Type B pancreatic cell (in vitro differentiated cells): ENCODE measurements around the gene DYRK4. TPM values are rescaled to one million over a fixed set of nuclear protein-coding genes. Genes with fewer than 3 reads are reported as not detected.

ENCODE experiments used
- DNase-seq: peaks from one replicate; pipeline ENCODE4 v3.0.0; 2021; ENCODE audit warnings: mixed read lengths; ENCODE audit not compliant: unreplicated experiment; ENCODE audit errors: extremely low spot score
- H3K27ac Mint-ChIP-seq: 2 replicates; pipeline ENCODE4 v1.8.0; 2021; ENCODE audit warnings: mild to moderate bottlenecking, mixed read lengths
- H3K27me3 Mint-ChIP-seq: 2 replicates; pipeline ENCODE4 v1.8.0; 2021; ENCODE audit warnings: mixed read lengths
- H3K36me3 Mint-ChIP-seq: 2 replicates; pipeline ENCODE4 v1.8.0; 2021; ENCODE audit warnings: mixed read lengths
- H3K4me1 Mint-ChIP-seq: one replicate; pipeline ENCODE4 v1.8.0; 2021; ENCODE audit warnings: mixed read lengths; ENCODE audit not compliant: unreplicated experiment
- H3K4me3 Mint-ChIP-seq: 2 replicates; pipeline ENCODE4 v1.8.0; 2021; ENCODE audit warnings: mild to moderate bottlenecking, mixed read lengths
- H3K9me3 Mint-ChIP-seq: 2 replicates; pipeline ENCODE4 v1.8.0; 2021; ENCODE audit warnings: mixed read lengths
- CTCF ChIP-seq: fragments of 200-600 bp; sonication (generic); conservative IDR thresholded peaks from 2 replicates; pipeline ENCODE4 v1.5.0; 2021; ENCODE audit warnings: antibody characterized with exemption, mild to moderate bottlenecking
- total RNA-seq: library from RNA; stranded (reverse); gene quantifications from 2 replicates; pipeline ENCODE4 v1.2.1, GENCODE V29; 2021; ENCODE audit warnings: low replicate concordance

The DYRK4 gene
- total RNA-seq, 1 donor from 2014 or later, result 31.6 TPM

- no peaks in the 10 kb centered on the region for H3K9me3 Mint-ChIP-seq
- DNase-seq, result peak; percentile 79
- H3K27me3 Mint-ChIP-seq, result peaks cover 38% of the 10 kb centered on the region
- TF ChIP-seq CTCF, result peak; percentile 98
- H3K4me1 Mint-ChIP-seq, result peaks cover 5% of the 10 kb centered on the region
- peak overlapping the region; percentile 89 for H3K27ac Mint-ChIP-seq
- peak overlapping the region; percentile 99 for H3K4me3 Mint-ChIP-seq
- H3K36me3 Mint-ChIP-seq, result peaks cover 19% of the 10 kb centered on the region
Measured at GRCh38 chr12:4604684-4605193, 42.7 kb downstream of the DYRK4 start.

- DNase-seq, result no peak
- Mint-ChIP-seq H3K9me3 (no peaks in the 10 kb centered on the region), H3K4me1 (peaks cover 5% of the 10 kb centered on the region), H3K36me3 (peaks cover 28% of the 10 kb centered on the region), H3K27ac (peak overlapping the region; percentile 50), H3K4me3 (peak overlapping the region; percentile 72), H3K27me3 (peaks cover 24% of the 10 kb centered on the region)
- TF ChIP-seq CTCF, result no peak
Measured at GRCh38 chr12:4607056-4607455, 45.0 kb downstream of the DYRK4 start.

- no peak overlapping the region for H3K27ac Mint-ChIP-seq
- H3K36me3 Mint-ChIP-seq, result peaks cover 43% of the 10 kb centered on the region
- peaks cover 5% of the 10 kb centered on the region for H3K27me3 Mint-ChIP-seq
- H3K9me3 Mint-ChIP-seq, result no peaks in the 10 kb centered on the region
- no peak for TF ChIP-seq CTCF
- peaks cover 5% of the 10 kb centered on the region for H3K4me1 Mint-ChIP-seq
- H3K4me3 Mint-ChIP-seq, result no peak overlapping the region
- no peak for DNase-seq
Measured at GRCh38 chr12:4609071-4609470, 47.1 kb downstream of the DYRK4 start.

DNA sequence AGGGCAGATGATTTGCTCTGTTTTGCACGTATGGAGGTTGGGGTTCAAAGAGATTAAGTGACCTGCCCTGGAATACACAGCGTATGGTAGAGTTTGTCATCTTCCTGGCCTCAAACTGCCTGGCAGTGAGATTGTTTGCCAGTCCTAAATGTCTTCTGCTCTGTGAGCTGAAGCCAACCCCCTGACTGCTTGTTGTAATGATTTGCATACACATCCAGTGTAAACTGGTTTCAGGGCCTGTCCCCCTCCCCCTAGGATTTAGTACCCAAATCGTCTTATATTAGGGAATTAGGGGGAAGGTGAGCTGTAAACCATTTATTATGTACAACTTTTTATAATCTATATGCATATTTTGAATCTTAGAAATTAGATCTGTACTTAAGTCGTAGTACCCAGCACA is 48.5 kb downstream of the DYRK4 start:
- no peak for TF ChIP-seq CTCF
- H3K27ac Mint-ChIP-seq, result no peak overlapping the region
- H3K9me3 Mint-ChIP-seq, result no peaks in the 10 kb centered on the region
- H3K4me1 Mint-ChIP-seq, result no peaks in the 10 kb centered on the region
- H3K27me3 Mint-ChIP-seq, result no peaks in the 10 kb centered on the region
- no peak for DNase-seq
- H3K4me3 Mint-ChIP-seq, result no peak overlapping the region
- peaks cover 50% of the 10 kb centered on the region for H3K36me3 Mint-ChIP-seq

GRCh38 chr12:4615667-4616066 is 53.7 kb downstream of the DYRK4 start:
- Mint-ChIP-seq H3K4me3 (no peak overlapping the region), H3K4me1 (no peaks in the 10 kb centered on the region), H3K9me3 (no peaks in the 10 kb centered on the region), H3K36me3 (peaks cover 32% of the 10 kb centered on the region), H3K27ac (no peak overlapping the region), H3K27me3 (no peaks in the 10 kb centered on the region)
- no peak for DNase-seq
- TF ChIP-seq CTCF, result no peak

GRCh38 chr12:4621511-4621910 is 59.5 kb downstream of the DYRK4 start:
- Mint-ChIP-seq H3K4me1 (no peaks in the 10 kb centered on the region), H3K9me3 (no peaks in the 10 kb centered on the region), H3K36me3 (no peaks in the 10 kb centered on the region), H3K4me3 (no peak overlapping the region), H3K27me3 (peaks cover 43% of the 10 kb centered on the region), H3K27ac (no peak overlapping the region)
- DNase-seq, result no peak
- TF ChIP-seq CTCF, result no peak
